Progenitor cell of endocrine pancreas (in vitro differentiated cells): Measurements from ENCODE around the gene KRTAP4-2. TPM values are rescaled to one million over a fixed set of nuclear protein-coding genes. Genes with fewer than 3 reads are reported as not detected.

Source experiments
- DNase-seq: peaks from one replicate; pipeline ENCODE4 v3.0.0; 2021; ENCODE audit warnings: low spot score; ENCODE audit not compliant: unreplicated experiment
- H3K27ac Mint-ChIP-seq: 2 replicates; pipeline ENCODE4 v1.8.0; 2021; ENCODE audit warnings: mild to moderate bottlenecking, moderate library complexity, mixed read lengths
- H3K27me3 Mint-ChIP-seq: 2 replicates; pipeline ENCODE4 v1.8.0; 2021; ENCODE audit warnings: mixed read lengths
- H3K36me3 Mint-ChIP-seq: 2 replicates; pipeline ENCODE4 v1.8.0; 2022; ENCODE audit warnings: mixed read lengths; ENCODE audit not compliant: insufficient read depth
- H3K4me1 Mint-ChIP-seq: 2 replicates; pipeline ENCODE4 v1.8.0; 2021; ENCODE audit warnings: low read depth, mixed read lengths
- H3K4me3 Mint-ChIP-seq: 2 replicates; pipeline ENCODE4 v1.8.0; 2021; ENCODE audit warnings: low read depth, mild to moderate bottlenecking, moderate library complexity, mixed read lengths
- H3K9me3 Mint-ChIP-seq: 2 replicates; pipeline ENCODE4 v1.8.0; 2021; ENCODE audit warnings: low read depth, mixed read lengths
- total RNA-seq: library from RNA; stranded (reverse); gene quantifications from 2 replicates; pipeline ENCODE4 v1.2.1, GENCODE V29; 2021
- TF ChIP-seq, protein P1 (sequence below): fragments of 200-600 bp; sonication (generic); IDR thresholded peaks from one replicate; pipeline ENCODE4 v1.5.0; 2021; ENCODE audit warnings: antibody characterized with exemption, mild to moderate bottlenecking; ENCODE audit not compliant: unreplicated experiment

KRTAP4-2 gene
- total RNA-seq, 1 donor from 2014 or later, result not detected

DNA sequence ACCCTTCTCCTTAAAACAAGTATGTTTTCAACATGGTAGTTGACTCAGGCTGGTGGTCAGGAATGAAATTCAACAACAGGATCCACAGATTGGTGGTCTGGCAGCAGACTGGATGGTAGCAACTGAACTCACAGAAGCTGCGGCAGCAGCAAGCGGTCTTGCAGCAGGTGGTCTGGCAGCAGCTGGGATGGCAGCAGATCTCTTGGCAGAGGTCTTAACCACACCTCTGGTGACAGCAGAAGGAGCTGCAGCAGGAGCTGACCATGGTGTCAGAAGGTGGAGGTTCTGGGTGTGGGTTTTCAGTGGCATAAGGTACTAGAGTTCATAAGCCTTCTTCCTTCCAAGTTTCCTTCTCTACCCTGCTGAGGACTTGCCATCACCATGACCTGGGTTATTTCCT is 8.9 kb upstream of the KRTAP4-2 start:
- Mint-ChIP-seq H3K9me3 (no peaks in the 10 kb centered on the region), H3K27ac (no peak overlapping the region), H3K36me3 (no peaks in the 10 kb centered on the region), H3K4me3 (no peak overlapping the region), H3K4me1 (peaks cover 6% of the 10 kb centered on the region), H3K27me3 (peaks cover 33% of the 10 kb centered on the region)
- DNase-seq, result no peak
- TF ChIP-seq, protein P1, sequence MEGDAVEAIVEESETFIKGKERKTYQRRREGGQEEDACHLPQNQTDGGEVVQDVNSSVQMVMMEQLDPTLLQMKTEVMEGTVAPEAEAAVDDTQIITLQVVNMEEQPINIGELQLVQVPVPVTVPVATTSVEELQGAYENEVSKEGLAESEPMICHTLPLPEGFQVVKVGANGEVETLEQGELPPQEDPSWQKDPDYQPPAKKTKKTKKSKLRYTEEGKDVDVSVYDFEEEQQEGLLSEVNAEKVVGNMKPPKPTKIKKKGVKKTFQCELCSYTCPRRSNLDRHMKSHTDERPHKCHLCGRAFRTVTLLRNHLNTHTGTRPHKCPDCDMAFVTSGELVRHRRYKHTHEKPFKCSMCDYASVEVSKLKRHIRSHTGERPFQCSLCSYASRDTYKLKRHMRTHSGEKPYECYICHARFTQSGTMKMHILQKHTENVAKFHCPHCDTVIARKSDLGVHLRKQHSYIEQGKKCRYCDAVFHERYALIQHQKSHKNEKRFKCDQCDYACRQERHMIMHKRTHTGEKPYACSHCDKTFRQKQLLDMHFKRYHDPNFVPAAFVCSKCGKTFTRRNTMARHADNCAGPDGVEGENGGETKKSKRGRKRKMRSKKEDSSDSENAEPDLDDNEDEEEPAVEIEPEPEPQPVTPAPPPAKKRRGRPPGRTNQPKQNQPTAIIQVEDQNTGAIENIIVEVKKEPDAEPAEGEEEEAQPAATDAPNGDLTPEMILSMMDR, result no peak

GRCh38 chr17:41185001-41185400 is 7.0 kb upstream of the KRTAP4-2 start:
- Mint-ChIP-seq H3K27ac (no peak overlapping the region), H3K36me3 (no peaks in the 10 kb centered on the region), H3K4me3 (no peak overlapping the region), H3K27me3 (peaks cover 18% of the 10 kb centered on the region), H3K4me1 (peaks cover 6% of the 10 kb centered on the region), H3K9me3 (no peaks in the 10 kb centered on the region)
- TF ChIP-seq, protein P1, result no peak
- DNase-seq, result no peak

- H3K9me3 Mint-ChIP-seq, result no peaks in the 10 kb centered on the region
- H3K4me3 Mint-ChIP-seq, result no peak within 1 kb of the TSS
- peaks cover 6% of the 10 kb centered on the region for H3K4me1 Mint-ChIP-seq
- H3K36me3 Mint-ChIP-seq, result no peaks in the 10 kb centered on the region
- H3K27me3 Mint-ChIP-seq, result peaks cover 19% of the 10 kb centered on the region
- TF ChIP-seq, protein P1, result no peak
- no peak within 1 kb of the TSS for H3K27ac Mint-ChIP-seq
- no peak for DNase-seq
Measured at GRCh38 chr17:41184480-41184961, 6.5 kb upstream of the KRTAP4-2 start, which contains the start of gene KRTAP4-1. Gene KRTAP4-1 (minus strand): TSS chr17:41184911. CDS start chr17:41184854, 57 bp downstream.

DNA sequence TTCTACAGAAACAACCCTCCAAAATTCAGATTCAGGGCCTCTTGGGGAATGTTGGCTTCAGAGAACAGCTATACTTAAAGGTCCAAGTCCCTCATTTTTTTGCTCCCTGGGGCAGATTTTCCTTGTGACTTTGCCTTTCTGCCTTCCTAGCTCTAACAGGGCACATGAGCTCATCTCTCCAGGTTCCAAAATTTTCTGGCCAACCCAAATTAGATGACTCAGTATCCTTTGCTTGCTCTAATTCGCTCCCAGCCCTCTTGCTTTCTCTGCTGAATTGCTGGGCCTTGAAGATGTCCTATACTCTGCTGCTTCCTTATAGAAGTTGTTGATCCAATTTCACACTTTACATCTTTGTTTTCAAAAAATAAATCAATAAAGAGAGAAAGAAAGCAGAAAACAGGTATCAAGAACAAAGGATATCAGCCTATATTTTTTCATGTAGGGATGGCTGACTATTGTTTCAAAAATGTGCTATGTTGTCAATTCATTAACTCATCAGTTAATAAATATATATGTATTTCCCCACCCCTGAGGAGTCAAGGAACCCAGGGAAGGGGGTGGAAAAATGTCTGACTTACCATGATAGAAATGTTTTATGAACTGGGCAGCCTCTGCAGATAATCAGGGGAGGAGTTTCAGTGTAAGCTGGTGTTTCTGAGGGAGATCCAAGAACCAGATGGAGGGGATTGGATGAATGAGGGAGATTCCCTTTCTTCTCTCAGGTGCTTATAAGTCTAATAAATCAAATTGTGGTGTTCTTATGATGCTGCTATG is 1.0 kb upstream of the KRTAP4-2 start:
- H3K4me3 Mint-ChIP-seq, result no peak overlapping the region
- no peaks in the 10 kb centered on the region for H3K36me3 Mint-ChIP-seq
- no peak for DNase-seq
- peaks cover 27% of the 10 kb centered on the region for H3K27me3 Mint-ChIP-seq
- H3K9me3 Mint-ChIP-seq, result no peaks in the 10 kb centered on the region
- H3K27ac Mint-ChIP-seq, result no peak overlapping the region
- TF ChIP-seq, protein P1, result no peak
- peaks cover 6% of the 10 kb centered on the region for H3K4me1 Mint-ChIP-seq

- Mint-ChIP-seq H3K9me3 (no peaks in the 10 kb centered on the region), H3K4me3 (no peak overlapping the region), H3K27me3 (peaks cover 26% of the 10 kb centered on the region), H3K4me1 (peaks cover 4% of the 10 kb centered on the region), H3K27ac (no peak overlapping the region), H3K36me3 (no peaks in the 10 kb centered on the region)
- TF ChIP-seq, protein P1, result no peak
- no peak for DNase-seq
Measured at GRCh38 chr17:41178341-41178740, 320 bp upstream of the KRTAP4-2 start.
